ENCODE measurements around the gene ADAM19. TPM values are rescaled to one million over a fixed set of nuclear protein-coding genes. Genes with fewer than 3 reads are reported as not detected.

ADAM19 gene
- total and polyA plus RNA-seq, 2 donors from 2014 or later, result 0.88 to 9.2 TPM

DNA sequence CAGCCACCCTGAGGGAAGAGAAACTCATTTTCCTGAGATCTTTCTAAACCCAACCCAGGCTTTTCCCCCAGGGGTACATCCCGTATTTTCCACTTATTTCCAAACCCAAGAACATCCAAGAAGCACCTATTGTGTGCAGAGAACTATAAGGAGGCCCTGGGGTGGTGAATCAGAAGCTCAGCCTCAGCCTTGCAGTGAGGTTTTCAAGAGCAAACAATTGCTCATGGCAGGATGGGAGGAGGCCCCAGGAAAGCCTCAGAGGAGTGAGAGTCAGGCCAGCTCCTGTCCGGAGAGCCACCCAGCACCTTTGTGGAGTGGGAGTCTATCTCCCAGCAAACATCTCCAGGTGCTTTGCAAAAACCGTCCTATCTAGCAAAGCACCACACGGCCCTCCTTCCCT, 96.4 kb downstream of the ADAM19 start:
- Histone ChIP-seq H3K9ac (ENCODE audit: low read length in 3 of 3) (no peak overlapping the region), H3K27me3 (ENCODE audit: control insufficient read depth, insufficient read depth, low read length) (no peaks in the 10 kb centered on the region), H3K27ac (ENCODE audit: low read depth in 2 of 2, low read length in 2 of 2) (no peak overlapping the region), H3K9me3 (ENCODE audit: control insufficient read depth in 2 of 3, insufficient read depth in 1 of 3, low read length in 3 of 3) (no peaks in the 10 kb centered on the region), H3K4me1 (ENCODE audit: control insufficient read depth in 2 of 3, insufficient read depth in 2 of 3, low read depth in 1 of 3, low read length in 3 of 3) (no peaks in the 10 kb centered on the region), H3K36me3 (ENCODE audit: control insufficient read depth in 2 of 3, insufficient read depth in 3 of 3, low read length in 3 of 3) (no peaks in the 10 kb centered on the region), H3K4me3 (ENCODE audit: low read length in 3 of 3) (no peak overlapping the region)
- intact Hi-C loops (cut with DNase I), result no loop called here
- TF ChIP-seq, protein P1, sequence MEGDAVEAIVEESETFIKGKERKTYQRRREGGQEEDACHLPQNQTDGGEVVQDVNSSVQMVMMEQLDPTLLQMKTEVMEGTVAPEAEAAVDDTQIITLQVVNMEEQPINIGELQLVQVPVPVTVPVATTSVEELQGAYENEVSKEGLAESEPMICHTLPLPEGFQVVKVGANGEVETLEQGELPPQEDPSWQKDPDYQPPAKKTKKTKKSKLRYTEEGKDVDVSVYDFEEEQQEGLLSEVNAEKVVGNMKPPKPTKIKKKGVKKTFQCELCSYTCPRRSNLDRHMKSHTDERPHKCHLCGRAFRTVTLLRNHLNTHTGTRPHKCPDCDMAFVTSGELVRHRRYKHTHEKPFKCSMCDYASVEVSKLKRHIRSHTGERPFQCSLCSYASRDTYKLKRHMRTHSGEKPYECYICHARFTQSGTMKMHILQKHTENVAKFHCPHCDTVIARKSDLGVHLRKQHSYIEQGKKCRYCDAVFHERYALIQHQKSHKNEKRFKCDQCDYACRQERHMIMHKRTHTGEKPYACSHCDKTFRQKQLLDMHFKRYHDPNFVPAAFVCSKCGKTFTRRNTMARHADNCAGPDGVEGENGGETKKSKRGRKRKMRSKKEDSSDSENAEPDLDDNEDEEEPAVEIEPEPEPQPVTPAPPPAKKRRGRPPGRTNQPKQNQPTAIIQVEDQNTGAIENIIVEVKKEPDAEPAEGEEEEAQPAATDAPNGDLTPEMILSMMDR (IDR thresholded peaks at IDR 0.05; ENCODE audit: borderline replicate concordance, extremely low read depth, insufficient read depth), result no peak
- FAIRE-seq, result no peak
- no peak for DNase-seq

- Histone ChIP-seq H3K27ac (ENCODE audit: low read depth in 2 of 2, low read length in 2 of 2) (no peak overlapping the region), H3K9ac (ENCODE audit: low read length in 3 of 3) (no peak overlapping the region), H3K27me3 (ENCODE audit: control insufficient read depth, insufficient read depth, low read length) (no peaks in the 10 kb centered on the region), H3K9me3 (ENCODE audit: control insufficient read depth in 2 of 3, insufficient read depth in 1 of 3, low read length in 3 of 3) (no peaks in the 10 kb centered on the region), H3K36me3 (ENCODE audit: control insufficient read depth in 2 of 3, insufficient read depth in 3 of 3, low read length in 3 of 3) (no peaks in the 10 kb centered on the region), H3K4me1 (ENCODE audit: control insufficient read depth in 2 of 3, insufficient read depth in 2 of 3, low read depth in 1 of 3, low read length in 3 of 3) (no peaks in the 10 kb centered on the region), H3K4me3 (ENCODE audit: low read length in 3 of 3) (no peak overlapping the region)
- TF ChIP-seq, protein P1 (IDR thresholded peaks at IDR 0.05; ENCODE audit: borderline replicate concordance, extremely low read depth, insufficient read depth), result no peak
- intact Hi-C loops (cut with DNase I), result no loop called here
- FAIRE-seq (no peak), DNase-seq (no peak)
Measured at GRCh38 chr5:157478726-157479125, 96.8 kb downstream of the ADAM19 start.

DNA sequence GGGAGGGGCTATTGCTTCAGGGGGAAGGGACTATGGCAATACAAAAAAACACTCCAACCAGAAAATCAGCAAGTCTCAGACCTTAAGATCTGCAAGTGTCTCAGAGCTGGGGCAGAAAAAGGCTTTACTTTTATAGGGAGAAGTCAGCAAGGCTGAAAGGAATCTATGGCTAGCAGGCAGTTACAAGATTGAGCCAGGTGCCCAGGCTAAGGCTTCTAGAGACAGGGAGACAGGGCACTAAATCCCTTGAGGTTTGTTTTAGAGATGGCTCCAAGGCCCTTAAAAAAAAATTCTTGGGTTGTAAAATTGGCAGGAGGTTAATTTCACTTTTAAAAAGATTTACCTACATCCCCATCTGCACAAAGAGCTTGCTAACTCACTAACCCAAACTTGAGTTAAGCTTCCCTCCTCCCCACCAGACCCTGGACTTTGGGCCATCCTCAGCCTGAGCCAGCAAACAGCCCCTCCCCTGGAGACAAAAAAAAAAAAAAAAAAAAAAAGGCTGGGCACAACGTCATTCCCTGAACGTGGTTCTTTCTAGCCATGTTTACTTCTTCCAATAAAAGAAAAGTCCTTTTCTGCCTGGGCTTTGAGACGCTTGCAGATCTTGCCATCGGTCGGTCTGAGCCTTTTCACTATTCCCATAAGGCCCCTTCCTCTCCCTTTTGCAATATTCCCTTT, 97.6 kb downstream of the ADAM19 start:
- H3K9me3 ChIP-seq (ENCODE audit: control insufficient read depth in 2 of 3, insufficient read depth in 1 of 3, low read length in 3 of 3), result no peaks in the 10 kb centered on the region
- H3K4me3 ChIP-seq (ENCODE audit: low read length in 3 of 3), result no peak overlapping the region
- intact Hi-C loops (cut with DNase I), result no loop called here
- no peaks in the 10 kb centered on the region for H3K4me1 ChIP-seq (ENCODE audit: control insufficient read depth in 2 of 3, insufficient read depth in 2 of 3, low read depth in 1 of 3, low read length in 3 of 3)
- H3K36me3 ChIP-seq (ENCODE audit: control insufficient read depth in 2 of 3, insufficient read depth in 3 of 3, low read length in 3 of 3), result no peaks in the 10 kb centered on the region
- no peak overlapping the region for H3K9ac ChIP-seq (ENCODE audit: low read length in 3 of 3)
- no peak overlapping the region for H3K27ac ChIP-seq (ENCODE audit: low read depth in 2 of 2, low read length in 2 of 2)
- peak in 1 of 5 donors; percentile 26 for DNase-seq
- FAIRE-seq, result no peak
- TF ChIP-seq, protein P1 (IDR thresholded peaks at IDR 0.05; ENCODE audit: borderline replicate concordance, extremely low read depth, insufficient read depth), result no peak
- H3K27me3 ChIP-seq (ENCODE audit: control insufficient read depth, insufficient read depth, low read length), result no peaks in the 10 kb centered on the region
